CD14-positive monocyte (primary cell): ENCODE measurements around the gene SLPI. TPM values are rescaled to one million over a fixed set of nuclear protein-coding genes. Genes with fewer than 3 reads are reported as not detected.

Experiments
- DNase-seq, 3 donors: peaks; one replicate each; pipeline ENCODE4 v3.0.0-alpha.2; 2011 to 2022
- H2AFZ ChIP-seq: 2 replicates; pipeline ENCODE4 v1.6.0; 2012; ENCODE audit warnings: mild to moderate bottlenecking, low read depth, low read length, inconsistent platforms; ENCODE audit not compliant: insufficient read depth, poor library complexity, severe bottlenecking
- H3K27ac ChIP-seq, 2 donors: 1 replicate in 1 of 2; 2 replicates in 1 of 2; pipeline ENCODE4 v1.5.1; 2012 to 2013; ENCODE audit warnings: low read length in 2 of 2, control low read depth in 1 of 2, inconsistent platforms in 1 of 2, low read depth in 1 of 2, mild to moderate bottlenecking in 1 of 2
- H3K27me3 ChIP-seq, 2 donors: one replicate each; pipeline versions ENCODE4 v1.6.0 to v1.6.1; 2011 to 2013; ENCODE audit warnings: low read length in 2 of 2; ENCODE audit not compliant: control insufficient read depth in 2 of 2, insufficient read depth in 2 of 2
- H3K36me3 ChIP-seq, 2 donors: replicated peaks in 1 of 2; 1 replicate in 1 of 2; 2 replicates in 1 of 2; pipeline versions ENCODE4 v1.5.1 to v1.6.1; 2012 to 2013; ENCODE audit warnings: low read length in 2 of 2, control low read depth in 1 of 2, inconsistent platforms in 1 of 2, mild to moderate bottlenecking in 1 of 2; ENCODE audit not compliant: insufficient read depth in 2 of 2, control insufficient read depth in 1 of 2
- H3K4me1 ChIP-seq, 2 donors: 1 replicate in 1 of 2; 2 replicates in 1 of 2; pipeline versions ENCODE4 v1.5.1 to v1.6.1; 2012 to 2013; ENCODE audit warnings: low read length in 2 of 2, control low read depth in 1 of 2, inconsistent platforms in 1 of 2, mild to moderate bottlenecking in 1 of 2, moderate library complexity in 1 of 2; ENCODE audit not compliant: insufficient read depth in 2 of 2, control insufficient read depth in 1 of 2
- H3K4me2 ChIP-seq: replicated peaks from 2 replicates; pipeline ENCODE3; 2012; ENCODE audit warnings: low read length, moderate library complexity, mild to moderate bottlenecking; ENCODE audit not compliant: poor library complexity, severe bottlenecking; ENCODE audit errors: extremely low read depth
- H3K4me3 ChIP-seq, 3 experiments: fragments of 200-600 bp in 1 of 3; sonication (generic) in 1 of 3; replicated peaks in 1 of 3; 1 replicate in 2 of 3; 2 replicates in 1 of 3; pipeline ENCODE4 v1.5.1; 2011 to 2013; ENCODE audit warnings: low read length in 3 of 3, mild to moderate bottlenecking in 3 of 3, control low read depth in 2 of 3, low read depth in 2 of 3, inconsistent platforms in 1 of 3, moderate library complexity in 1 of 3
- H3K79me2 ChIP-seq: 2 replicates; pipeline ENCODE4 v1.6.0; 2012; ENCODE audit warnings: mild to moderate bottlenecking, control low read depth, inconsistent platforms, low read length, moderate library complexity; ENCODE audit not compliant: insufficient read depth
- H3K9ac ChIP-seq: 2 replicates; pipeline ENCODE4 v1.6.0; 2017; ENCODE audit warnings: low read length, mild to moderate bottlenecking; ENCODE audit not compliant: insufficient read depth, poor library complexity, severe bottlenecking
- H3K9me3 ChIP-seq, 2 donors: replicated peaks in 1 of 2; 1 replicate in 1 of 2; 2 replicates in 1 of 2; pipeline versions ENCODE4 v1.5.1 to v1.6.1; 2012 to 2013; ENCODE audit warnings: low read length in 2 of 2, control low read depth in 1 of 2; ENCODE audit not compliant: control insufficient read depth in 1 of 2, insufficient read depth in 1 of 2
- H4K20me1 ChIP-seq: 2 replicates; pipeline ENCODE4 v1.6.0; 2012; ENCODE audit warnings: mild to moderate bottlenecking, low read length, control low read depth, moderate library complexity; ENCODE audit not compliant: insufficient read depth
- H3K27ac Mint-ChIP-seq, 7 donors: one replicate each; pipeline ENCODE4 v1.8.0; 2020; ENCODE audit warnings: mild to moderate bottlenecking in 7 of 7, mixed read lengths in 7 of 7, moderate library complexity in 6 of 7, inconsistent platforms in 2 of 7
- H3K27me3 Mint-ChIP-seq, 3 donors: one replicate each; pipeline ENCODE4 v1.8.0; 2021 to 2022; ENCODE audit warnings: low read depth in 3 of 3, mild to moderate bottlenecking in 3 of 3, mixed read lengths in 3 of 3, moderate library complexity in 3 of 3, inconsistent platforms in 1 of 3
- H3K36me3 Mint-ChIP-seq, 2 donors: one replicate each; pipeline ENCODE4 v1.8.0; 2020; ENCODE audit warnings: mixed read lengths in 2 of 2, inconsistent platforms in 1 of 2, mild to moderate bottlenecking in 1 of 2
- H3K4me1 Mint-ChIP-seq: one replicate; pipeline ENCODE4 v1.8.0; 2020; ENCODE audit warnings: mild to moderate bottlenecking, mixed read lengths
- H3K4me3 Mint-ChIP-seq, 2 donors: one replicate each; pipeline ENCODE4 v1.8.0; 2020; ENCODE audit warnings: mild to moderate bottlenecking in 2 of 2, mixed read lengths in 2 of 2, moderate library complexity in 1 of 2
- H3K9me3 Mint-ChIP-seq, 7 donors: one replicate each; pipeline ENCODE4 v1.8.0; 2020 to 2022; ENCODE audit warnings: mixed read lengths in 7 of 7, mild to moderate bottlenecking in 6 of 7, moderate library complexity in 6 of 7, inconsistent platforms in 2 of 7
- WGBS: methylation state at CpG from one replicate; pipeline ENCODE4 v1.1.5; 2013; ENCODE audit warnings: missing lambda C conversion rate; ENCODE audit not compliant: insufficient coverage; 5-methylcytosine and 5-hydroxymethylcytosine counted together
- intact Hi-C, 2 donors: fragments of 100-400 bp; cut with micrococcal nuclease; formaldehyde crosslinking; loops; one replicate each; pipeline versions ENCODE4 v1.15.0 to v1.15.1; 2023
- polyA plus RNA-seq, 3 donors: library from polyadenylated mRNA; depleted of rRNA in 1 of 3; unstranded in 2 of 3; stranded (reverse) in 1 of 3; fragments of 300-500 nt in 2 of 3; fragments of >200 nt in 1 of 3; fragmentation: Illumina TruSeq in 2 of 3; gene quantifications; 1 replicate in 2 of 3; 2 replicates in 1 of 3; pipeline ENCODE4 v1.2.3, GENCODE V29; 2012 to 2021
- TF ChIP-seq, protein P1 (sequence below): fragments of 200-600 bp; IDR thresholded peaks from one replicate; pipeline ENCODE4 v1.8.0; 2022; ENCODE audit warnings: antibody characterized with exemption, mild to moderate bottlenecking

SLPI gene
- polyA plus RNA-seq, 3 donors = 0.47 to 1.2 (median 0.71) TPM

DNA sequence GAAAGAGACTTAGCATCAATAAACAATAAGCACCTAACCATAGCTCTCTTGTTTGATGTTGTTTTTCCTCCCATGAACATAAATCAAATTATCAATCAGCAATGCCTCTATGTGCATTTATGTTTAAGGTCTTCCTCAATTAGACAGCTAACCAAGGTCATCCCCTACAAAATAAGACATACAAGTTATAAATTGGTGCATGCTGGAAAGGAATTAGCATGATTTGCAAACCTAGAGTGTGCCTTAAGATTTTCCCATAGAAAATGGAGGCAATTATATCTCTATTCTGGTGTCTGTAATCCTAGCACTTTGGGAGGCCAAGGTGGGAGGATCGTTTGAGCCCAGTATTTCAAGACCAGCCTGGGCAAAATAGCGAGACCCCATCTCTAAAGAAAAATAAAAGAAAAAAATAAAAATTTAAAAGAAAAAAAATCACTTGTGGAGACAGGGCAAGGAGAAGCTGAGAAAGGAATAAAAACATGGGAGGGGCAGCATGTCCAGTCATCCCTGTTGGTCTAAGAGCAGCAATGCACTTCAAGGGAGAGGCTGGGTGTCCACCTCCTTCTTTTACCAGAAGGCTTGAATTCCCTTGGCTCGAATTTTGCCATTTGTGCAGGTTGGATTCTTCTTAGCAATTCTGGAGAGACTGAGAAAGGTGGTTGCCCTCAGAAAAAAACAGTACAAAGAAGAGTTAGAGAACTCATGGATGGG, 9.3 kb upstream of the SLPI start:
- no peak overlapping the region for H3K9ac ChIP-seq
- no peaks in the 10 kb centered on the region for H3K79me2 ChIP-seq
- H3K36me3 ChIP-seq = no peaks in the 10 kb centered on the region
- Mint-ChIP-seq H3K9me3 (no peaks in the 10 kb centered on the region), H3K27ac (no peak overlapping the region), H3K27me3 (peaks cover 1 to 8% (median 4%) of the 10 kb centered on the region in 3 donors), H3K4me3 (no peak overlapping the region), H3K36me3 (no peaks in the 10 kb centered on the region), H3K4me1 (no peaks in the 10 kb centered on the region)
- no peak overlapping the region for H3K27ac ChIP-seq
- H3K27me3 ChIP-seq = peaks cover 0 to 5% of the 10 kb centered on the region in 2 donors
- no peaks in the 10 kb centered on the region for H3K9me3 ChIP-seq
- DNase-seq = no peak
- no peak overlapping the region for H3K4me3 ChIP-seq
- TF ChIP-seq, protein P1, sequence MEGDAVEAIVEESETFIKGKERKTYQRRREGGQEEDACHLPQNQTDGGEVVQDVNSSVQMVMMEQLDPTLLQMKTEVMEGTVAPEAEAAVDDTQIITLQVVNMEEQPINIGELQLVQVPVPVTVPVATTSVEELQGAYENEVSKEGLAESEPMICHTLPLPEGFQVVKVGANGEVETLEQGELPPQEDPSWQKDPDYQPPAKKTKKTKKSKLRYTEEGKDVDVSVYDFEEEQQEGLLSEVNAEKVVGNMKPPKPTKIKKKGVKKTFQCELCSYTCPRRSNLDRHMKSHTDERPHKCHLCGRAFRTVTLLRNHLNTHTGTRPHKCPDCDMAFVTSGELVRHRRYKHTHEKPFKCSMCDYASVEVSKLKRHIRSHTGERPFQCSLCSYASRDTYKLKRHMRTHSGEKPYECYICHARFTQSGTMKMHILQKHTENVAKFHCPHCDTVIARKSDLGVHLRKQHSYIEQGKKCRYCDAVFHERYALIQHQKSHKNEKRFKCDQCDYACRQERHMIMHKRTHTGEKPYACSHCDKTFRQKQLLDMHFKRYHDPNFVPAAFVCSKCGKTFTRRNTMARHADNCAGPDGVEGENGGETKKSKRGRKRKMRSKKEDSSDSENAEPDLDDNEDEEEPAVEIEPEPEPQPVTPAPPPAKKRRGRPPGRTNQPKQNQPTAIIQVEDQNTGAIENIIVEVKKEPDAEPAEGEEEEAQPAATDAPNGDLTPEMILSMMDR = no peak
- H2AFZ ChIP-seq = no peak overlapping the region
- WGBS = 100% methylated on average over 1 of the region's 3 CpGs
- no peak overlapping the region for H3K4me2 ChIP-seq
- intact Hi-C loops = no loop called here
- no peaks in the 10 kb centered on the region for H3K4me1 ChIP-seq
- H4K20me1 ChIP-seq = no peaks in the 10 kb centered on the region

DNA sequence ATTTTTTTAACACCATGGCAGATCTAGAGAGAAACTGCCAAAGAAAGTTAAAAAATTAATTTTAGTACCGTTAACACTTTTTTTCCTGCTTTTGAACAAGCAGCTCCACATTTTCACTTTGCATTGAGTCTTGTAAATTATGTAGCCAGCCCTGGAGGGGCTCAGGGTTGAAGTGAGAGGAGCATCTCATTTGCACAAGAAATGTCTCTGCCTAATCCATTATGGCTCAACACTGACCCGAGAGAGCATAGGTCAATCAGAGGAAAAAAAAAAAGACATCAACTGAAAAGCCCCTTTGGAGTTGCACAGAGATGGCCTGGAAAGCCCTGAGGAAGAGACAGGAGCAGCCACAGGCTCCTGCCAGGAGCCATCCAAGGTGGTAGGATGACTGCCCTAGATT, 4.3 kb upstream of the SLPI start:
- H3K4me3 ChIP-seq = no peak overlapping the region
- DNase-seq = no peak
- H3K4me1 ChIP-seq = peaks cover 24 to 29% of the 10 kb centered on the region in 2 donors
- Mint-ChIP-seq H3K9me3 (no peaks in the 10 kb centered on the region), H3K4me1 (peaks cover 27% of the 10 kb centered on the region), H3K36me3 (no peaks in the 10 kb centered on the region), H3K27me3 (peaks cover 0 to 9% (median 2%) of the 10 kb centered on the region in 3 donors), H3K4me3 (no peak overlapping the region), H3K27ac (no peak overlapping the region)
- H2AFZ ChIP-seq = no peak overlapping the region
- H3K79me2 ChIP-seq = no peaks in the 10 kb centered on the region
- no peaks in the 10 kb centered on the region for H3K36me3 ChIP-seq
- intact Hi-C loops = no loop called here
- no peak overlapping the region for H3K4me2 ChIP-seq
- no peaks in the 10 kb centered on the region for H3K27me3 ChIP-seq
- WGBS = 71% methylated on average over 1 of the region's 2 CpGs
- H3K9ac ChIP-seq = no peak overlapping the region
- H3K9me3 ChIP-seq = no peaks in the 10 kb centered on the region
- H4K20me1 ChIP-seq = no peaks in the 10 kb centered on the region
- TF ChIP-seq, protein P1 = no peak
- no peak overlapping the region for H3K27ac ChIP-seq
